HG03457 (cell line): ENCODE data around the gene MAFG.
A peak's percentile ranks its signal among the peaks of the same experiment; 100 is the strongest.
"Not testable (repeated sequence)": the region's sequence is repeated elsewhere in the genome, so short reads cannot be mapped to it uniquely, and the experiment has no call there.

Experiments
- ATAC-seq: cut with Tn5 transposase; IDR thresholded peaks from one replicate; pipeline ENCODE4 v1.9.1; 2021; ENCODE audit warnings: moderate number of reproducible peaks; ENCODE audit not compliant: unreplicated experiment

Gene MAFG

DNA sequence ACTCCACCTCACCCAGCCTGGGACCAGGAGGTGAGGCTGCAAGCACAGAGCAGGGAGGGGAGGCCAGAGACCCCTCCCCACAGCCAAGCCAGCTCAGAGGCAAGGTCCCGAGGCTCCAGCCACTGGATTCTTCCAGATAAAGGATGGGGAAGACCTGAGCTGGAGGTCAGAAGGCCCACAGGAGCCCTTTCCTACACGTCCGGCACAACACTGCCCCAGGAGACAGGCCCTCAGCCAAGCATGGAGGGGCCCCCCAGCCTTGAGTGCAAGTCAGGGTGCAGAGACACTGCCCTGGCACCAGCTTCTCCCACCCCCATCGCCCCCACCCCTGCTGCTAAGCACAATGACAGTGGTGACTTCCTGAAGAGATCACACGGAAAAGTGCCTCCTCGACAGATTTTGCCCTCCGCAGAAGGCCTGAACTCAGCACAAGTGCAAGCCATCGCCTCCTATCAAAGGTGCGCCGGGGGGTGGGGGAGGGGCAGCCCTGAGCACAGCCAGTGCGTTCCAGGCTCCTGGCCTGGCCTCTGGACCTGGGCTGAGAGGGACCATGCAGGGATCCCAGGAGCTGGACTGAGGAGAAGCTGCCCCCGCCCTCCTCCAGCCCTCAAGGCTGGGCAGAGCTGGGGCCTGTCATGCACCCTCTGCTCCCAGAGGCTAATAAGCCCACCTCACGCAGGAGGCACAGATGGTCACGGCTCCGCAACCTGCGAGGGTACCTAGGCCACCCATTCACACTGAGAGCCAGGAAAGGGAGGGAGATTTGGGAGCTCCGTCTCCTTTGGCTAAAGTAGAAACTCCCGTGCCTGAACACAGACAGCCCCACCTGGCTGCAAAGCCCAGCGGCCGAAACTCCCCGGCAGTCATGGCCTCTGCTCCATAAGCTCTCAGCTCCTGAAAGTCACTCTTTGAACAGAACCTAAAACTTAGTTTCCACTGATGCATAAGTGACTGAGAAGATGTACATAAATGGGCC lies 2.7 kb downstream of the MAFG start:
- ATAC-seq = no peak

DNA sequence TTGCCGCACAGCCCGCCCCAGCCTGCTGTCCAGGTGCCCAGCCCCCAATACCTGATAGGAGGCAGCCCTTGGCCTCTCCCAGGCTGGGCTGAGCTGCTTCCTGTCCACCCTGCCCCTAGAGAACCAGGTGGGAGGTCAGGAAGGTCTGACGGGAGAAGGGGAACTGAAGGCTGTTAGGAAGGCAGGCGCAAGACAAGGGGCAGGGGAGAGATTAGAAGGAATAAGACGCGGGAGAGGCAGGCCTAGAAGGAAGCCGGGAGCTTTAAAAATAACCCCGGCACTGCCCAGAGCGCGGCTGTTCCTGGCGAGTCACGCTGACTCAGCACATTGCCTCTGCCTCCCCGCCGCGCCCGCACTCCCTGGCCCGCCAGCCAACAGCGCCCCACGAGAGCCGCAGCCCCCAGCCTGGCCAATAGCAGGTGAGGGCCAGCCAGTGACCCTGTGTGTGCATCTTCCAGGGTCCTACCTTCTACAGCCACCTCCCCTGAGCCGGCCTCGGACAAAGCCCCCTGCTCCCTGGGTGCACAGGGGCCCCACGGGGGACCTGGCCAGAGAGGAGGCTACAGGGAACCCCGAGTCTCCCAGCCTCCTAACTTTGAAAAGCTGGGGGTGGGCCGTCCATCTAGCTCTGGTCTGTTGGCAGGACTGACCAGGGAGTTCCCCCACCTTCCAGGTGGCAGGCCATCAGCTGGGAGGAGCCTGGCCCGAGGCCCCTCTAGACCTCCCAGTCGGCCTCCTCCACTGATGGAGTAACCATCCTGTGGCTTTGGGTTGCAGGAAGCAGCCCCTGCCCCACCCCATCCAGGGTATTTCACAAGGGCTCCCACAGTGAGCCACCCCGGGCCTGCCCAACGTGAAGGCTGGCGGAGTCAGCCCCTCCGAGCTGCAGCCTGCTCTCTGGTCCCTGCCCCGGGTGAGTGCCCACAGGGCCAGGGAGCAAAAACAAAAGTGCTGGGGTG lies 4.0 kb downstream of the MAFG start:
- ATAC-seq = no peak

DNA sequence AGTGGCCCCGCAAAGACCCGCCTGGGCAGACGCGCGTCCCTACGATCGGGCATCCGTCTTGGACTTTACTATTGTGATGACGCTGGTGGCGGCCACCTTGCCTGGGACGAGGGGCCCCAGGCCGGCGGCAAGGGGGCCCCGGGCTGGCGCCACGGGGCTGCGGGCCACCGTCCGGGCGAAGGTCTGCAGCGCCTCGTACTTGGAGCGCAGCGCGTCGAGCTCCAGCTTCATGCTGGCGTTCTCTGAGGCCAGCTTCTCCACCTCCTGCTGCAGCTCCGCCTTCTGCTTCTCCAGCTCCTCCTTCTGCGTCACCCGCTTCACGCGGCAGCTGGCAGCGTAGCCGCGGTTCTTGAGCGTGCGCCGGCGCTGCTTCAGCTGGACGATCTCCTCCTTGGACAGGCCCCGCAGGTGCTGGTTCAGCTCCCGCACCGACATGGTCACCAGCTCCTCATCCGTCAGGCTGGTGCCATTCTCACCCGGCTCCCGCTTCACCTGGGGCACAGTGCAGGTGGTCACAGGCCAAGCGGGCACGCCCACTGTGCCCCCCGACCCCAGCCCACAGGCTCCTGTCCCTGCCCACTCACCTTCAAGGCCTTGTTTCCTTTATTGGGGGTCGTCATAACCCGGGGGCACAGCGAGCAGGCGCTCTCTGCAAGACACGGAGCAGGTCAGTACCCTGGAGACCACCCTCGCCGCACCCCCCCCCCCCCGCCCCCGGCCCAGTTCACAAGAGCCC lies 4.8 kb downstream of the MAFG start:
- ATAC-seq = no peak

GRCh38 chr17:81921996-81922565 lies 5.5 kb downstream of the MAFG start:
- no peak for ATAC-seq

DNA sequence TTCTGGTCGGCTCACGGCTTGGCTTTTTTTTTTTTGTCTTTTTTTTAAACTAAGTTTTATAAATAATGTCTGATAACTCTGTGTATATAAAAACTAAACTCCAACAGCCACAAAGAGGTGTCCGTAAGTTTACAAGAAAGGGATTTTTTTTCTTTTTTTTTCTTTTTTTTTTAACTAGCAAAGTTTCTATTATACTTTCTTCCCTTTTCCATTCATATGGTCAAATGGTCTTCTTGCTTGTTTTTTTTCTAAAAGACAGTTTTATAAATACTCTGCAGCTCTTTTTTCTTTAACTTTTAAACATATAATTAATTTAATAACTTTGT lies 6.0 kb downstream of the MAFG start:
- no peak for ATAC-seq

DNA sequence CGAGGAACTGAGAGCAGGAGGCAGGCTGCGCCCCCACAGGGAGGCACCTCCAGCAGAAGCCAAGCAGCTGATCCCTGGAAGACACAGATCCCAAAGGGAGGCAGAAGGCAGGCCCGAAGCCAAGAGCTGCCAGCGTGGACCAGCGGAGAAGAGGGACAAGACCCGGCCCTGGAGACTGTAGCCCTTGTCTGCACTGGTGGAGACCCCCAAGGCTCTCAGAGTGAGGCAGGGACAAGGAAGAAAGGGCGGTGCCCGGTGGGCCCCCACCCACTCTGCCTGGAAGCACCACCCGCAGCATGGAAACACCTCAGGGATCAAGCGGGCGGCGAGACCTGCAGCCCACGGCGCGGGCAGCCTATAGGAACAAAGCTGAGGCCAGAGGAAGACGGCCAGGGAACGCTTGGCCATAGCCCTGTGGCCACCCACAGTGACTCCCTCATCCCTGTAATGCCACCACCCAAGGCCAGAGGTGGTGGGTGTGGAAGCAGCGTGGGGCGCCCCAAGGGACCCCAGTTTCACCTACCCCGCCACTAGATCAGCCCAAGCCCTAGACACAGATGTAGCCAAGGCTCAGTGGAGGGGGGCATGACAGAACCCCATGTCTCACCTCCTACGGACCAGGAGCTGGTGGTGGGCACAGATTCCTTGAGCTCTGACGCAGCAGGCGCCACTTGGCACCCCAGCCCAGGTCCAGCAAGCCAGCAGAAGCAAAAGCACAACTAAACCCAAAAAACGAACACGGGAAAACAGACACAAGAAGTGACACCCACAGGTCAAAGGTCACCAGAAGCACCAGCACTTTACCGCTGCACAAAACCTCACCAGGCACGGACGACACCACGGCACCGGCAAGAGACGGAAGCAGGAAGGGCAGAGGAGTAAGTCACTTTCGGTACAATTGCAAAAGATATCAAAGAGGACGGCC lies 6.7 kb downstream of the MAFG start:
- no peak for ATAC-seq

GRCh38 chr17:81918832-81919545 lies 8.5 kb downstream of the MAFG start:
- ATAC-seq = no peak

- ATAC-seq = not testable (repeated sequence)
These were observed 9.2 kb downstream of the MAFG start for GRCh38 chr17:81918333-81918669.

DNA sequence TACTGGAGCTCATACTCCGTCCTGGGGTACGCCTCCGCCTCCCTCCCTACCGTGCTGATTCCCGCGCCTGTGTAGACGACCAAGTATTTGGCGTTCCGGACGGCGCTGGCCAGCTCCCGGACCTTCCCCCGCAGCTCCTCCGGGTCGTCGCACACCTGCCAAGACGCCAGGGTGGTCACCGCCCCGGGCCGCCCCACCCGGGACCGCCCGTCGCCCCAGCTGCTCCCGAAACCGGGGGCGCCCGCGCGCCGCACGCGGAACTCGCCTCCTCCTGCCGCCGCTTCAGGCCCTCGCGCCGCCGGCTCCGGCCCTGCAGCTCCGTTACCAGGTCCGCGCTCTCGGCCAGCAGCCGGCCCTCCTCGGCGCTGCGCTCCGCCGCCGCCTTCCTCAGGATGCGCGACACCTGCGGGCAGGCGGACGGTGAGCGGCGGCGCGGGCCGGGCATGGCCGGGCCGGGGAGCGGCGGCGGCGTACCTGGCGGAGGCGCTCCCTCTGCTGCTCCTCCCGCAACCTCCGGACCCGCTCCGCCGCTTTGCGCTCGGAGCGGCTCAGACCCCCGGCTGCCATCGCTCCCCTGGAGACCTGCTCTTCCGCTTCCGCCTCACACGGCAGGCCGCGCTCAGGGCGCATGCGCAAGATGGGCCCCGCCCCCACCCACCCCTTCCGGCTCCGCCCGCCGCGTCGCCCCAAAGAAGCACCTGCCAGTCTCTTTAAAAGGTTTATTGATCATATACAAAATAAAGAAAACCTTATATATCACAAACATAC lies 9.8 kb downstream of the MAFG start, which contains the start of gene SIRT7:
Gene SIRT7, minus strand, starts transcription at position 612 of the 768 bp plus-strand sequence. Its CDS starts 45 bp downstream, at position 567.
- peak; percentile 30 for ATAC-seq

GRCh38 chr17:81916234-81917001 lies 11.1 kb downstream of the MAFG start:
- ATAC-seq = no peak

- ATAC-seq = no peak
These were observed 12.2 kb downstream of the MAFG start for GRCh38 chr17:81915331-81915730.

GRCh38 chr17:81914103-81914850 lies 13.3 kb downstream of the MAFG start:
- ATAC-seq = no peak

DNA sequence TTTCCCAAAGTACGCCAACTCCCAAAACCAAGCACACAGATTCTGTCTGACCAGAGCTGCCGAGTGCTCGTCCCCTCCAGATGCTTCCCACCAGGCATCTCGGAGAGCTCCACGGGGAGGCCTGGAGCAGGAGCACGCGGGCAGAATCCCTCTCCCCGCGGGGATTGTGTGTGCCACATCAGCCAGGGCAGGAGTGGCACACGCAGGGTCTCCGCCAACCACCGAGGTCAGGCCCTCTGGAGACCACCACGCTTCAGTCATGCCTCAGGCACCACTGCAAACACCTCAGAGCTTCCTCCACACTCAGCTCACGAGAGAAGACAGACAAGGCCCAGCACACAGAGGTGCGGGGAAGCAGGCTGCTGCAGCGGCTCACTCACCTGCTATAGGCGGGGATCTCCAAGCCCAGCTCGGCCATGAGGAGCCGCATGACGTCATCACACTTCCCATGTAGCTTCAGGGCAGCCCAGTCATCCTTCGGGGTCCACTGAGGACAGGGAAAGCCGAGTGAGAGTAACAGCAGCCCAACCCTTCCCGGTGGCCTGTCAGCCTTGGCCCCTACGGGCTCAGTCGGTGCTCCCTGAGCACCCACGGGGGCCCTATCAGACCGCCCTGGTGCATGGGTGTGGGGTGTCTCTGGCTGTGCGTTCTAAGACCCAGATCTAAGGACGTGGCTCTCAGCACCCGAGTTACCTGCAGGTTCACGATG lies 14.0 kb downstream of the MAFG start:
- no peak for ATAC-seq

GRCh38 chr17:81912441-81913309 lies 14.9 kb downstream of the MAFG start:
- no peak for ATAC-seq

DNA sequence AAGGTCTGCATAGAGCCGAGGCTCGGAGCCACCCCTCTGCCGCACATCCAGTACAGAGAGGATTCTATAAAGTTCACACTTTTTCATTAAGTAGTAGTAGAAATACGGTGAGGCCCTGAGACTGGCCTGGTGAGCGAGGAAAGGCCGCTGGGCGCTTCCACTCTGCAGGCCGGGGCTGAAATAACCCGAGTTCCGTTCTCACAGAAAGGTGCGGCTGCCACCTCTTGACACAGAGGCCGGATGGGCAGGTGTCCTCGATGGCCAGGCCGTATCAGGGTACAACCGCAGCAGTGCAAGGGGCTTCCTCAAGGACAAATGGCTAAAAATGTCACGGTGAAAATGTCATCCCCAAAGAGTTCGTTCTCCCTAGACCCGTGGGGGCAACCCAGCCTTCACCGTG lies 15.6 kb downstream of the MAFG start:
- ATAC-seq = no peak
